GM12874 (cell line): Measurements from ENCODE around the gene DIP2C.
A peak's percentile ranks its signal among the peaks of the same experiment; 100 is the strongest.

ENCODE experiments used
- CTCF ChIP-seq: IDR thresholded peaks from 2 replicates; pipeline ENCODE4 v1.5.1; 2011; ENCODE audit warnings: low read depth, mild to moderate bottlenecking, control low read depth, low read length, moderate library complexity; ENCODE audit not compliant: insufficient read depth

DIP2C gene

GRCh38 chr10:511101-511848 lies 178.2 kb downstream of the DIP2C start:
- peak; percentile 99 for TF ChIP-seq CTCF

DNA sequence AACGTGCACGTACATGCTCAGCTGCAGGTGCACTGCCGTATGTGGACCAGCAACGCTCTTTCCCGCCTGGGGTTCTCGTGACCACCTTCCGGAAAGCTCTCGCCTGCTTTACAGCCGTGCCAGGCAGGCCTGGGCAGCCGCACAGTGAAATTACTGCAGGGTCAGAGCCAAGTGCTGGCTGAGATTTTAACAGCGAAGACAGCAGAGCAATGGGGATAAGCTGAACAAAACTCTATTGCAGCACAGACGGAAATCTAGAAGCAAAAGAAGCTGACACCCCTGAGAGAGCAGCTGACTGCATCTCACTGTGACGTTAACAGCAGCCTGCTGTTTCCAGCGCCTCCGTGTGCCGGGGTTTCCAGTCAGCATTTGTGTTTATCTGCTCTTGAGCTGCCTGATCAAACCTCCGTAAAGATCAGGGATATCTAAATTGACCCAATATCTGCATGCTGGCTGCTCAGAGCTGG lies 179.0 kb downstream of the DIP2C start:
- no peak for TF ChIP-seq CTCF

DNA sequence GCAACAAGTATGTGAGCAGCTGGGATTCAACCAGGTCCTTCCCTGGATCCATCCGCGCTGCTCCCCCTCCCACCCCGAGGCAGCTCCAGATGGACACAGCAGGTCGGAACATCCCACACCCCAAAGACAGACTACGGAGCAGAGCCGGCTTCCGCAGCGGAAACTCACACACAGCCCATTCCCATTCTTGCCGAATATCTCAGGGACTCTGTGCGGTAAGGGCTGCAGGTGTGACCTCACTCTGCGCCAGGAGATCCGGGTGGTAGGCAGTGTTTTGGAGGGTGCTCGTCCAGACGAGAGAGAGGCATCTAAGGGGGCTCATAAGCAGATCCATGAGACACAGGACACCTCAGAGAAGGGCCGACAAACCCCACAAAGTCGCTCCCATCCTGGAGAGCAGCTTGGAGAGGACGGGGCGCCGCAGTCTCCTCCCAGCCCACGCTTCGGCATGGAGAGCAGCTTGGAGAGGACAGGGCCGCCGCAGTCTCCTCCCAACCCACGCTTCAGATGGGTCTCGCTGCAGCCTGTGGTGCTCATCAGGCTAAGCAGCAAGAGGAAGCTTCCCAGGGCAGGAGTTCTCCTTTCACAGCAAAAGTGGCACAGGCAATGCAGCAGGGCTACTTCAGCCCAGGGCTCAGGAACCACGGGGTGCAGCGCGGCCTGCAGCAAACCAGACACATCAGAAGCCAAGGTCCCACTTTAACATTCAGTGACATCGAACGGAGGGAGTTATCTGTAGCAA lies 179.9 kb downstream of the DIP2C start:
- TF ChIP-seq CTCF: no peak

DNA sequence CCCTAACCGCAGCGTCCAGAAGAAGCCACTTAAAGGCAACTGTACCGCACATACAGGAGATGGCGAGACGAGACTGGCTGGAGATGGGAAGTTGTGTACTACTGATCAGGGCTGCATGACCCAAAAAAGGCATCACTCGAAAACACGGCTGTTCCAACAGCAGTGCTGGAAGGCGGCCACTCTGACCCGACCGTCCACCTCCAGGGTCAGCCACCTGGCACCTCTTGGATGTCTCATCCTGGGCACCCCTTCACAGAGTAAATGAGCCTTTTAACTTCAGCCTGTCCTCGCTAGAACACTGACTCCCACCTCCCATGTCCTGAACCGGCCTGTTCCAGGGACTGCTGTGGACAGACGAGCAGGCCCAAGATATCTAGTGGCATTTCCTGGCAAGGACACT lies 180.7 kb downstream of the DIP2C start:
- TF ChIP-seq CTCF: no peak

DNA sequence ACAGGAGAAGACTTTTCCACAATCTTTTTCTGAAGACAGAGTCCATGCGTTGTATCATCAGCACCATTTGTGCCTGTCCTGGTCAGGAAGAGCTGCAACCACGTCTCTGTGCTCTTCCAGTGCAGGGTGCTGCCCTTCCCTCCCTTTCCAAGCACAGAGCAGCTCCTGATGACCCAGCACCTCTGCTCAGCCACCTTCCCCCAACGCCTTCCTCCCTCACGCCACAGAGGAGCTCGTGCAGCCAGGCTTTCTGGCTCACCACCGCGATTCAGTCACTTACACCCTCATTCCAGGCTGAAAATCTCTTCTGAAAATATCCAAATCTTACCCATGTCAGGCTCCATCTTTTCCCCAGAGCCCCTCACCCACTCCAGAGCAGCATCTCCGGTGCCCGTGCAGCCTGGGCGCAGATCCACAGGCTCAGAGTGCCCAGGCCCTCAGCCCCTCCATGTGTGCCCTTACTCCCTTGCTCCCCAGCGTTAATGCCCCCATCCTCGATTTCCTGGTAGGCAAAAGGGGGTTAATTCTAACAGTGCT lies 181.5 kb downstream of the DIP2C start:
- TF ChIP-seq CTCF: no peak

DNA sequence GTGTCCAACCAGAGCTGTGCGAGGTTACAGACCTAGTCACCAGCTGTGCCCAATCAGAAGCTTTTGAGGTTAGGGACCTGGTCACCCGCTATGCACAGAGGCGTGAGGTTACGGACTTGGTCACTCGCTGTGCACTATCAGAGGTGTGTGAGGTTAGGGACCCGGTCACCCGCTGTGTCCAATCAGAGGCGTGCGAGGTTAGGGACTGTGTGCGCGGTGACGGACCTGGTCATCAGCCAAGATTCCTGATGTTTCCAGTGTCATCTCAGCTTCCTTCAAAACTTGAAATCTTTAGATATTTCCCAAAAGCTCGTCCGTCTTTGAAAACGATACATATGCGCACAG lies 182.1 kb downstream of the DIP2C start:
- TF ChIP-seq CTCF: no peak
